AML-193 (cell line): ENCODE data around the gene DLAT.
"Not testable (repeated sequence)": the region's sequence is repeated elsewhere in the genome, so short reads cannot be mapped to it uniquely, and the experiment has no call there.

Experiments used
- DNase-seq, 2 experiments: peaks; one replicate each; lab custom pipeline; 2025; lab: John Stamatoyannopoulos, UW

The DLAT gene

DNA sequence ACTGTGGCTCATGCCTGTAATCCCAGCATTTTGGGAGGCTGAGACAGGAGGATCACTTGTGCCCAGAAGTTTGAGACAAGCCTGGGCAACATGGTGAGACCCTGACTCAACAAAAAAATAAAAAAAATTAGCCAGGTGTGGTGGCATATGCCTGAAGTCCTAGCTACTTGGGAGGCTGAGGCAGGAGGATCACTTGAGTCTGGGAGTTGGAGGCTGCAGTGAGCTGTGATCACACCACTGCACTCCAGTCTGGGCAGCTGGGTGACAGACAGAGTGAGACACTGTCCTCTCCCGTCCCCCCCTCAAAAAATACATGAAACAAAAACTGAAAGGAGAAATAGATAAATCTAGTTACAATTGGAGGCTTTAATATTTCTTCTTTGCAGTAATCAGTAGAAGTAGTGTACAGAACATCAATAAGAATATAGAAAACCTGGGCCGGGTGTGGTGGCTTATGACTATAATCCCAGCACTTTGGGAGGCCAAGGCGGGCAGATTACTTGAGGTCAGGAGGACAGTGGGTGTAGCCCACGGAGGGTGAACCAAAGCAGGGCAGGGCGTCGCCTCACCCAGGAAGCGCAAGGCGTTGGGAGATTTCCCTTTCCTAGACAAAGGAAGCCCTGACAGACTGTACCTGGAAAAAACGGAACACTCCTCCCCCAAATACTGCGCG is 19.6 kb upstream of the DLAT start:
- DNase-seq, result no peak

DNA sequence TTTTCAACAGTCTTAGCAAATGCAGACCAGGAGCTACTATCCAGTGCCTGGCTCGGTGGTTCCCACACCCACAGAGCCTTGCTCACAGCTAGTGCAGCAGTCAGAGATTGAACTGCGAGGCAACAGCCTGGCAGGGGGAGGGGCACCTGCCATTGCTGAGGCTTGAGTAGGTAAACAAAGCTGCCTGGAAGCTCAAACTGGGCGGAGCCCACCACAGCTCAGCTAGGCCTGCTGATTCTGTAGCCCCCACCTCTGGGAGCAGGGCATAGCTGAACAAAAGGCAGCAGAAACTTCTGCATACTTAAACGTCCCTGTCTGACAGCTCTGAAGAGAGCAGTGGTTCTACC is 19.1 kb upstream of the DLAT start:
- not testable (repeated sequence) for DNase-seq

DNA sequence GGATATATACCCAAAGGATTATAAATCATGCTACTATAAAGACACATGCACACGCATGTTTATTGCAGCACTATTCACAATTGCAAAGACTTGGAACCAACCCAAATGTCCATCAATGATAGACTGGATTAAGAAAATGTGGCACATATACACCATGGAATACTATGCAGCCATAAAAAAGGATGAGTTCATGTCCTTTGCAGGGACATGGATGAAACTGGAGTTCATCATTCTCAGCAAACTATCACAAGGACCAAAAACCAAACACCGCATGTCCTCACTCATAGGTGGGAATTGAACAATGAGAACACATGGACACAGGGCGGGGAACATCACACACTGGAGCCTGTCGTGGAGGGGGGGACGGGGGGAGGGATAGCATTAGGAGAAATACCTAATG is 13.8 kb upstream of the DLAT start:
- DNase-seq, result not testable (repeated sequence)

DNA sequence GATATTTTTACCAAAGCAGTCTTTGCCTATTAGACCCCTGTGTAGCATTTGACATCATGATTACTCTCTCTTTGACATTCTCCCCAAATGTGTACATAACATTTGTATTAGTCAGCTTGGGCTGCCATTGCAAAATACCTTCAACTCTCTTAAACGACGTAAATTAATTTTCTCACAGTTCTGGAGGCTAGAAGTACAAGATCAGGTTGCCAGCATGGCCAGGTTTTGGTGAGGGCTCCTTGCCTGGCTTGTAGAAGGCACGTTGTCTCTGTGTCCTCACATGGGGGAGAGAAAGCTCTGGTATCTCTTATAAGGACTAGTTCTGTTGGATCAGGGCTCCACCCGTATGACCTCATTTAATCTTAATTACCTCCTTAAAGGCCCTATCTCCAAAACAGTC is 12.3 kb upstream of the DLAT start:
- DNase-seq, result no peak

DNA sequence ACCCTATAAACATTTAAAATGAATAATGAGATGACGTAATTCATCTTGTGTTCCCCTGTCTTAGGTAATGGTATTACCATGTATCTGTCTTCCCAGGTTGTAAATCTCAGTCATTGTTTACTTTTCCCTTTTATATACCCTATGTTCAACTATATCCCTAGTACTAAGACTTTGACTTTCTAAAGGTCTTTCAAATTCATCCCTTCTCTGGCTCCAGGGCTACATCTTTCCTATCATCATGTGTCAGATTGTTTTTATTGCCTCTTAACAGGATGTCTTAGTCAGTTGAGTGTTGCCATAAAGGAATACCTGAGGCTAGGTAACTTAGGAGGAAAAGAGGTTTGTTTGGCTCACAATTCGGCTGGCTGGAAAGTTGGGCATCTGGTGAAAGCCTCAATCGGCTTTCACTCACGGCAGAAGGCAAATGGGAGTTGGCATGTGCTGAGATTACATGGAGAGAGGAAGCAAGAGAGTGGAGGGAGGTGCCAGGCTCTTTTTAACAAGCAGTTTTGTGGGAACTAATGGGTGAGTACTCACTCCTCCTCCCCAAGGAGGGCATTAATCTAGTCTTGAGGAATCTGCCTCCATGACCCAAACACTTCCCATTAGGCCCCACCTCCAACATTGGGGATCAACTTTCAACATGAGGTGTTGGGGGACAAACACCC is 11.6 kb upstream of the DLAT start:
- DNase-seq, result no peak

DNA sequence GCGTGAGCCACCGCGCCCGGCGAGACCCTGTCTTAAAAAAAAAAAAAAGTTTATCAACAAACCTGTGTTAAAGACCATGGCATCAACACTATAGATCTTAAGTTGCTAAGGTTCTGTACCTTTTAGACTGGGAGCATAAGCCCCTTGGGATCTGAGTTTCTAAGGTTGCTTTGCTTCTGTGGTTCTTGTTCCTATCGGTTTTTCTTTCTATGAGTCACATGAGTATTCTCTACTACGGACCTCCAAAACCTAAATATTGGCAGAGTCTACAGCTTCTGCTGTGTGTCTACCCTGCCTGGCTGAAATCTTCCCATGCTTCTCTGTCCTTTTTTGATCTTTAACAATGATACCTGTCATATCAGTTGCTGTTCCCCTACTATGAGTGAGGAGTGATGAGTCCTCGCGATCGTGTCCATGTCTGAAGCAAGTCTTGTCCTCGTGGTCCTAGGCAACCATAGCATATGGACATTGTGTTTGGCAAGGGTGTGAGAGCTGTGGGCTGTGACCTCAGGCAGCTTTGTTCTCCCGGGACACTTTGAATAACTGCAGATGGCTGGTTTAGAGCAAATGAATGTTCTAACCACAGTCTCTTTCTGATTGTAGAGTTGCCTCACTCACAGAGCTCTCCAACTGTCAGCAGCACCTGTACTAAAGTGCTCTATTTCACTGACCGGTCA is 9.0 kb upstream of the DLAT start:
- no peak for DNase-seq

DNA sequence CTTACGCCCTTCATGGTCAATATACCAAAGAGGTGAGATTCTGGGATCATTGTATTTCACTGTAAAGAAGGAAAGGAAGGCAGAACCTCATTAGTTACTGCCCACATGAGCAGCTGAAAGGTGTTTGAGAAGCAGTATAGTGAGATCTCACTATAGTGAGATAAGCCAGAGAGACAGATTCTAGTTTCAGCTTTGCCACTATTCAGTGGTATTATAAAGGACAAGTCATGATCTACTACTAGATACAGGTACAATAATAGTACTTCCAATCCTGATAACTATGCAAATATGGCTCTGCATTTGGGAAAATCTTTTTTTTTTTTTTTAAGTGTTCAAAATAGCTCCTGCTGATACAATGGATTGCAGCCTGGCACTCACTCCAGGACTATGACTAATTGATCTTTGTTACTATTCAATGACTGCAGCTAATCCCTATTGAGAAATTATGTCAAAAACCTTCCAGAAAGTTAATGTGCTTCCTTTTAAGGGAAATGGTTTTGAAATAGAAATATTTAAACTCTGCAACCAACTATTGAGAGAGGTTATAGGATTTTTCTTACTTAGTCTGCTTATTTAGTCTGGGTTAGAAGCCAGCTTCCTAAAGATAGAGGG is 8.3 kb upstream of the DLAT start:
- no peak for DNase-seq

DNA sequence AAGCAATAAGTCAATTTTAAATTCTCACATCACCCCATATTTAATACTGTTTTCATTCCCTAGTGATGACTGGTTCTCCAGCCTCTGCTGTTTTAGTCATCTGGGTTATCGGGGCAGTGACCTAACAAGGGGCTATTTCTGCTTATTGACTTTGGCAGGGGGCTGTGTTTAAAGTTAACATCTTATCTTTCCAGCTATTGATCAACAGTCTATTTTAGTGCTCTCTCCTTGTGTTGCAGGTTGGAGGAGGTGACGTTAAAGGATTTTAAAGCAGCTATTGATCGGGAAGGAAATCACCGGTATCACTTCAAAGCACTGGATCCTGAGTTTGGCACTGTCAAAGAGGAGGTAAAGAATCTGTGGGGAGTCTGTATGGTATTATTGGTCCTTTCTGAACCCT is 7.7 kb upstream of the DLAT start:
- no peak for DNase-seq

DNA sequence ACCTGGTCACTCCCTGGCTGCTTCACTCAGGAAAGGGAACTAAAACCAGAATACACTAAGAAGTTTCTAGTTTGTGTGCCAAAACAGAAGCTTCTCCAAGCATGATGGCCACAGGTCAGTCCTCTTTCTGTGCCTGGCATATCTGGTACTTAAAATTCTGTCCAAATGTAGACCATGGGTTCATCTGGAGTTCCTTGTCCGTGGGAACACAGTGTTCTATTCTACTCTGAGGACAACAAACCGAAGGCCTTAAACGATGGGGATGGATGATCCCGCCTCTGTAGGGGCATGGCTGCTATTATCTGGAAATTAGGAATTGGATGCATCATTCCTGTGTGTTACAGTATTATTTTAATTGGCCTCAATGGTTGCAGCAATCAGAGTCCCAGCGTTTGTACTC is 6.1 kb upstream of the DLAT start:
- DNase-seq, result no peak

DNA sequence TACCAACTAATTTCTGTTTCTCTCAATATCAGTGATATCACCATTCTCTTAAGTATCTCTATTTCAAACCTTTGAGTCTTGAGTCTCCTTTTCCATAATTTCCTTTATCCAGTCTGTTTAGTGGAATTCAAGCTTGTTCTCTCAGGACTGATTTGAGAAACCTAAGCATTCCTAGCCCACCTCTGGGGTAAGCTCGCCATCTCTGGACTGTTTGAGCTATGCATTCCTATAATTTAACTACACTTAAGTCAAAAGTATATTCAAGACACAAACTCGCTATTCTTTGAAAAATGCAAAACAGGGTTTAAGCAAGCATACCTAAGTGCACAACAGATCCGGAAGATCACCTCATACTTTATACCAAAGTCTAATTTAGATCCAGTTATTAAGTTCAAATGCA is 2.1 kb upstream of the DLAT start:
- DNase-seq, result no peak

DNA sequence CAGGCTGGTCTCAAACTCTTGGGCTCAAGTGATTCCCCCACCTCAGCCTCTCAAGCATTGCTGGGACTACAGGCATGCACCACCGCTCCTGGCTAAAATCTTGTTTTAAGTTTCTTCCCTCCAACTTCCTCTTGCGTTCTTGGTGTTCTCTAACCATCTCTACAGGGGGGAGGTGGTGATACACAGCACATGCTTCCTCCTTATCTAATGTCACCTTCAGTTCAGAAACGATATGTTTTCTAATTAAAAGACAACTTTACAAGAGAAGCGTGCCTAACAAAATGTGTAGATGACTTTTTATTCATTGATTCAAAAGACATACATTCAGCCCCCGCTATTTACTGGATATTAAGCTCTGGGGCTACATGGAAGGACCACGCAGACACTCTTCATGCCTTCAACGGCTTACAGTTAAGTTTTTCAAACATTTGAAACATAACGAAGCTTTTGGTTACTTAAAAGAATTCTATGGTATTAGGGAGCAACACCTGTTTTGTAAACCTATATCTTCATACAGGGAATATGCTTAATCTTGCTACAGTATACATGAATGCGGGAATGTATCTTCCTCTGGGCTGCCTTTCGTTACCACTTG is 933 bp upstream of the DLAT start:
- DNase-seq, result peak; percentile 56 to 60

DNA sequence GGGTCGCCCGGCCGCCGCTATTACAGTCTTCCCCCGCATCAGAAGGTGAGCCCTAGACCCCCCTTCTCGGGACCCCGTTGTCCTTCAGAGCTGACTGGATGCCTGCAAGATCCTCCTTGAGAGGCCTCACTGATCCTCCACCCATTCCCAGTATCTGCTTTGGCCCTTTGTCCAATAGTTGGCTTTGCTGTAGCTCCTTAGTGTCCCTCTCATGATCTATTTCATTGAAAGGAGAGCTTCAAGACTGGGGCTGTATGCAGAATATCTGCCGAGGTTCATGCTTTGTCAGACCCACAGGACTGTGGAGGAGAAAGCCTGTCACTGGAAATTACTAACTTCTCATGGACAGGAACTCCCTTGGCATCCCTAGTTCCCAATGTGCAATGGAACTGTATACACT is 499 bp downstream of the DLAT start:
- DNase-seq, result no peak

DNA sequence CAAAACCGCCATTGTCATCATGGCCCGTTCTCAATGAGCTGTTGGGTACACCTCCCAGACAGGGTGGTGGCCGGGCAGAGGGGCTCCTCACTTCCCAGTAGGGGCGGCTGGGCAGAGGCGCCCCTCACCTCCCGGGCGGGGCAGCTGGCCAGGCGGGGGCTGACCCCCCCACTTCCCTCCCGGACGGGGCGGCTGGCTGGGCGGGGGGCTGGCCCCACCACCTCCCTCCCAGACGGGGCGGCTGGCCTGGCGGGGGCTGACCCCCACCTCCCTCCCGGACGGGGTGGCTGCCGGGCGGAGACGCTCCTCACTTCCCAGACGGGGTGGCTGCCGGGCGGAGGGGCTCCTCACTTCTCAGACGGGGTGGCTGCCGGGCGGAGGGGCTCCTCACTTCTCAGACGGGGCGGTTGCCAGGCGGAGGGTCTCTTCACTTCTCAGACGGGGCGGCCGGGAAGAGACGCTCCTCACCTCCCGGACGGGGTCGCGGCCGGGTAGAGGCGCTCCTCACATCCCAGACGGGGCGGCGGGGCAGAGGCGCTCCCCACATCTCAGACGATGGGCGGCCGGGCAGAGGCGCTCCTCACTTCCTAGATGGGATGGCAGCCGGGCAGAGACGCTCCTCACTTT is 1.7 kb downstream of the DLAT start:
- not testable (repeated sequence) for DNase-seq

DNA sequence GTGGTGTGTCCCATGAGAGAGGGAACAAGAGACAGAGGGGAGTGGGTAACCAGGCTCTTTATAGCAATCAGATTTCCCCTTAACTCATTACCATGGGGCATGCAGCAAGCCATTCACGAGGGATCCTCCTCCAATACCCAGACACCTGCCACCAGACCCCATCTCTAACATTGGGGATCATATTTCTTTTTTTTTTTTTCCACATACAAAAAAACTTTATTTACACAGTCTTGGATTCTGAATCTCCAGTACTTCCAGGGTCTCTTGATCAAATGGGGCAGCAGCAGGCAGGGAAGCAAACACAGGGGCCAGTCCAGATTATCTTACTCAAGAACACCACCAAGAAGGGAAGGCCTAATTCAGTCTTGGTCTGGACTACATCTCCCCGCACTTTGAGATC is 4.3 kb downstream of the DLAT start:
- no peak for DNase-seq

DNA sequence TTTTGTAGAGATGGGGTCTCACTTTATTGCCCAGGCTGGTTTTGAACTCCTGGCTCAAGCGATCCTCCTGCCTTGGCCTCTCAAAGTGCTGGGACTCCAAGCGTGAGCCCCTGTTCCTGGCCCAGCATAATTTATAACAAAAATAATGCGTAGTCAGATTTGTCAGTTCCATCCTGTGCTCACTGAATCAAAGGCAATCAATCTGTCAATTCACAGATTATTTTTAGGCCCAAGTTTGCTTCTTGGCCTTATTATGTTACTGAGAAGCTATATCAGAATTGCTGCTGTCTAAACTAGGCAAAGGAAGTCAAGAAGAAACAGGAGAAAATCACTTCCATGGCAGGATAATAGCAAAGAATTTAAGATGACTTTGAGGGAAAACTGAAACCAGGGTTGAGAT is 8.7 kb downstream of the DLAT start:
- no peak for DNase-seq

DNA sequence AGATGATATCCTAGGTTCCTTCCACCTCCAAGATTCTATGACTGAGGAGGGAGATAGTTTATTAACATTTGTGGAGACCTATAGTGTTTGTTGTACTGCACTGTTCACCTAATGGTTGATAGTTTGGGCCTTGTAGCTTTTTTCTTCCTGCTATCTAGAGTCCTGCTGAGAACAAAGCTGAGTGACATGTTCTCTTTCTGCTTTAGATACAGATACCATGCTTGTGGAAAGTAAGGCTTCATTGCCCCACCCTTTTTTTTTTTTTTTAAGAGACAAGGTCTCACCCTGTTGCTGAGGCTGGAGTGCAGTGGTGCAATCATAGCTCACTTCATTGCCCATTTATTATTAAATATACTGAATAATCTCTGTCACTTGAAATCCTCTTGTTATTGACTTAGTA is 12.3 kb downstream of the DLAT start:
- no peak for DNase-seq

DNA sequence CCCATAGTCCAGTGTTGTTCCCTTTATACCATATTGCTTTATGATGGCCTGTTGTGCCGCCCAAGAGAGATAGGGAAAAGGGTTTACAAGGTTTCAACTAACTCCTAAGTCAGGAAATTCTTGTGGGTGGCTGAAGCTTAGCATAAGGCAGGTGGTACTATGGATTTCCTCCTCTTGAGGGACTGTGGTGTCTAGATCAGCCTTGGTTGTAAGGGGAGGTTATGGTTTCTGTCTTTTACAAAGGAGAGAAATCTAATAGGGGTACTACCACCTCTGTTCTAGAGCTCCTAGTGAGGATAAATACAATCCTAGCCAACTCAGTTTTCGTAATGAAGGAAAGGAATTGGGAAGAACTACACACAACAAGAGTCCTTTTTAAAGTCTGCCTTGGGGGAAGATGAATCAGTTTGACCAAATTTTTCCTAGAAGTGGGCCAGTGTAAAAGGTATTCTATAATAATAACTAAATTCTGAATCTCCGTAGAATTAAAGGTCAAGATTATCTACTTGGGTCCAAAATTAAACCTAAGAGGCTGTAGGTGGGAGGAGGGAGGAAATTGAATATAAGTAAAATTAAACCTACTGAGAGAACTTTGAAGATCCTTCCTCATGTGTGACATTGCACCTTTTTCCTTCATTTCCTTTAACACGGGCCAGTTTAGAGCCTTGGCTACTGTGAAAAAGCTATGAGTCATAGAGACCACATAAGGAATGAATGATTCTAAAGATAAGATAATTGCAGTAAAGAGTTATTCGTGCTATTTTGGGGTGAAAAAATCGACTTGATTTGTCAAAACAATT is 17.2 kb downstream of the DLAT start:
- DNase-seq, result no peak

DNA sequence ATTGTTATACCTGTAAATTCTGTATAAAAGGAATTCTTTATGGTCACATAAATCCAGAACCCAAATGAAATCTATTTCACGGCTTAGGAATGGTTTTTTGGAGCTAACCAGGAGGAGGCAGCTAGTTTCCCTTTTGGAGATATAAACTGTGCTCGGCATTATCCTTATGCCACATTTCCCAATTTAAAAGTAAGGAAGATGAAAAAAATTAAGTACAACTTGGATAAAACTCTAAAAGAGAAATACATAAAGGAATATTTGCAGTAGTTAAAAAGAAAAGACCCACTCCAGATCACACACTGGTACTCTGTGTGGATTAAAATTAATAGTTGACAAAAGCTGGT is 17.7 kb downstream of the DLAT start:
- DNase-seq, result no peak

DNA sequence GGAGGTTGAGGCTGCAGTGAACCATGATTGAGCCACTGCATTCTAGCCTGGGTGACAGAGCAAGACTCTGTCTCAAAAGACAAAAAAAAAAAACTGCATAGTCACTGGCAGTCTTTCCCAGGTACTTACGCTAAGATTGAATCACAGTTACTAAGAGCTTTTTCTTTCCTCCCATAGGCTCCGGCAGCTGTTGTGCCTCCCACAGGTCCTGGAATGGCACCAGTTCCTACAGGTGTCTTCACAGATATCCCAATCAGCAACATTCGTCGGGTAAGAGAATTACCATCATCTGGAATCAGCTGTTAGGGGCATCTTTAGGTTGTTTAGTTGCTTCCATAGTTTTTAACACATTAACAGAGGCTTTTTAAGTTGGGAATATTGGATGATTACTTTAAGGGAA is 19.8 kb downstream of the DLAT start:
- no peak for DNase-seq

DNA sequence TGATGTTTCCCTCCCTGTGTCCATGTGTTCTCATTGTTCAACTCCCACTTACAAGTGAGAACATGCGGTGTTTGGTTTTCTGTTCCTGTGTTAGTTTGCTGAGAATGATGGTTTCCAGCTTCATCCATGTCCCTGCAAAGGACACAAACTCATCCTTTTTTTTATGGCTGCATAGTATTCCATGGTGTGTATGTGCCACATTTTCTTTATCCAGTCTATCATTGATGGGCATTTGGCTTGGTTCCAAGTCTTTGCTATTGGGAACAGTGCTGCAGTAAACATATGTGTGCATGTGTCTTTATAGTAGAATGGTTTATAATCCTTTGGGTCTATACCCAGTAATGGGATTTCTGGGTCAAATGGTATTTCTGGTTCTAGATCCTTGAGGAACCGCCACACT is 21.4 kb downstream of the DLAT start:
- DNase-seq, result not testable (repeated sequence)

DNA sequence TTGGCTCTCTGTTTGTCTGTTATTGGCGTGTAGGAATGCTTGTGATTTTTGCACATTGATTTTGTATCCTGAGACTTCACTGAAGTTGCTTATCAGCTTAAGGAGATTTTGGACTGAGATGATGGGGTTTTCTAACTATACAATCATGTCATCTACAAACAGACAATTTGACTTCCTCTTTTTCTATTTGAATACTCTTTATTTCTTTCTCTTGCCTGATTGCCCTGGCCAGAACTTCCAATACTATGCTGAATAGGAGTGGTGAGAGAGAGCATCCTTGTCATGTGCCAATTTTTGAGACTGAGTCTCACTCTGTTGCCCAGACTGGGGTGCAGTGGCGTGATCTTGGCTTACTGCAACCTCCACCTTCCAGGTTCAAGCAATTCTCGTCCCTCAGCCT is 23.0 kb downstream of the DLAT start:
- DNase-seq, result not testable (repeated sequence)

DNA sequence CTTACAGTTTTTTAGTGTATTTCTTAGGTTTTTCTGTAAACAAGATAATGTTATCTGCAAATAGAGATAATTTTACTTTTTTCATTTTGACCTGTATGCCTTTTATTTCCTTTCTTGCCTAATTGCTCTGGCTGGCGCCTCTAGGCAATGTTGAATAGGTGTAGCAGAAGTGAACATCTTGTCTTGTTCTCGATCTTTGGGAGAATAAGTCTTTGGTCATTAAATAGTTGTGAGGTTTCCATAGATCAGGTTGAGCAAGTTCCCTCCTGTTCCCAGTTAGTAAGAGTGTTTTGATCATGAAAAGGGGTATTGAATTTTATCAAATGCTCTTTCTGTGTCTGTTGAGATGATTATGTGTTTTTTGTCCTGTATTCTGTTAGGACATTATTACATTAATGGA is 24.6 kb downstream of the DLAT start:
- no peak for DNase-seq
